Hematopoietic multipotent progenitor cell treated with erythropoietin and hydrocortisone succinate and interleukin-3 and kit ligand, for 15 days (in vitro differentiated cells): ENCODE results near the gene GTPBP10.

Experiments
- DNase-seq: peaks from one replicate; pipeline ENCODE4 v3.0.0-alpha.2; 2015; ENCODE audit warnings: low spot score

GTPBP10 gene

GRCh38 chr7:90432752-90433151, 86.2 kb downstream of the GTPBP10 start:
- no peak for DNase-seq

GRCh38 chr7:90433221-90433620, 86.7 kb downstream of the GTPBP10 start:
- DNase-seq, result no peak
